HG03439 (cell line): Measurements from ENCODE around the gene C1QL1.

Source experiments
- ATAC-seq: cut with Tn5 transposase; IDR thresholded peaks from one replicate; pipeline ENCODE4 v1.9.1; 2021; ENCODE audit warnings: mild to moderate bottlenecking, moderate library complexity; ENCODE audit not compliant: unreplicated experiment

Gene C1QL1

GRCh38 chr17:44968225-44969143 is at the start of gene C1QL1:
Gene C1QL1 (minus strand): TSS chr17:44968303. CDS start chr17:44968048, 255 bp downstream.
- peak; percentile 79 for ATAC-seq

GRCh38 chr17:45016823-45017222 is 48.7 kb upstream of the C1QL1 start:
- ATAC-seq: no peak

GRCh38 chr17:45016237-45016636 is 48.1 kb upstream of the C1QL1 start:
- ATAC-seq: no peak

- ATAC-seq: no peak
Observed at GRCh38 chr17:45013021-45013997, 45.2 kb upstream of the C1QL1 start.

- ATAC-seq: no peak
Observed at GRCh38 chr17:45011767-45012166, 43.7 kb upstream of the C1QL1 start.

GRCh38 chr17:45009676-45010467 is 41.8 kb upstream of the C1QL1 start:
- ATAC-seq: no peak

GRCh38 chr17:45008216-45008615 is 40.1 kb upstream of the C1QL1 start:
- ATAC-seq: no peak

- no peak for ATAC-seq
Observed at GRCh38 chr17:45006927-45007461, 38.9 kb upstream of the C1QL1 start.

GRCh38 chr17:45005700-45006099 is 37.6 kb upstream of the C1QL1 start:
- no peak for ATAC-seq

GRCh38 chr17:45004388-45004787 is 36.3 kb upstream of the C1QL1 start:
- no peak for ATAC-seq

GRCh38 chr17:45003877-45004276 is 35.8 kb upstream of the C1QL1 start:
- no peak for ATAC-seq

- ATAC-seq: no peak
Observed at GRCh38 chr17:45001310-45001709, 33.2 kb upstream of the C1QL1 start.

GRCh38 chr17:44999433-44999832 is 31.3 kb upstream of the C1QL1 start:
- no peak for ATAC-seq

GRCh38 chr17:44998646-44999045 is 30.5 kb upstream of the C1QL1 start:
- no peak for ATAC-seq

GRCh38 chr17:44997733-44998520 is 29.8 kb upstream of the C1QL1 start:
- no peak for ATAC-seq

- ATAC-seq: no peak
Observed at GRCh38 chr17:44996304-44996703, 28.2 kb upstream of the C1QL1 start.

GRCh38 chr17:44995436-44996001 is 27.4 kb upstream of the C1QL1 start:
- ATAC-seq: no peak

- ATAC-seq: no peak
Observed at GRCh38 chr17:44992242-44992939, 24.3 kb upstream of the C1QL1 start.

- ATAC-seq: no peak
Observed at GRCh38 chr17:44990994-44991393, 22.9 kb upstream of the C1QL1 start.
